Measurements from ENCODE around the gene ENTR1.
"Not testable (repeated sequence)": the region's sequence is repeated elsewhere in the genome, so short reads cannot be mapped to it uniquely, and the experiment has no call there.

ENTR1 gene

GRCh38 chr9:136438548-136439480 lies 28.4 kb upstream of the ENTR1 start:
- peak in 1 of 2 experiments; percentile 41 for DNase-seq

GRCh38 chr9:136437839-136438547 lies 27.6 kb upstream of the ENTR1 start:
- no peak for DNase-seq

- no peak for DNase-seq
Observed at GRCh38 chr9:136437430-136437829, 27.0 kb upstream of the ENTR1 start.

- DNase-seq, result no peak
Observed at GRCh38 chr9:136436055-136436634, 25.7 kb upstream of the ENTR1 start.

GRCh38 chr9:136434580-136435169 lies 24.3 kb upstream of the ENTR1 start:
- DNase-seq, result no peak

DNA sequence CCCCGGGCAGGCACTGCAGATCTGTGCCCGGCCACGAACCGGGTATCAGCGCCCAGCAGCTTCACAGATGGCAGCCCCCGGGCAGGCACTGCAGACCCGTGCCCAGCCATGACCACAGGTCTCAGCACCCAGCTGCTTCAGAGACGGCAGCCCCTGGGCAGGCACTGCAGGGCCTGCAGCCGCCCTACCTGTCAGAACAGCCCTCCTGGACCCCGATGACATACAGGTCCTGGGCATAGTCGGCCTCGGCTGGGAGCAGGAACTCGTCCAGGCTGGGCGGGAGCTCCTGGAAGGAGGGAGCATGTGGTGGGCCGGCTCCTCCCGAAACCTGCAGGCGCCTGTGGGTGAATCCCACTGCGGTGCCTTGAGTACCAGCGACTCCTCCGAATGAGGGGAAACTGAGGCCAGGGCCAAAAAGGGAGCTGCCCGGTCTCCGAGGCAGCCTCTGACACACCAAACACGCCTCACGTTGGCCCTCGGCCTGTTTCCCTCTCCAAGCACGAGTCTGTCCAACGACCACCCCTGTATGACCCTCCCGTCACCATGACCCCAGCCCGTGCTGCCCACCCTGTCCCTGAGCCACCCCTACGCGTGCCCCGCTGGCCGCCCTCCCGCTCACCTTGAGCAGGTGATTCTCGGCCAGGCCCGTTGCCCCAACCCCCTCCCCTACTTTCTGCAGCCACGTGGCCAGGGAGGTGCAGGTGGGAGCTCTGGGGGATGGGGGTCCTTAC lies 23.6 kb upstream of the ENTR1 start:
- no peak for DNase-seq

DNA sequence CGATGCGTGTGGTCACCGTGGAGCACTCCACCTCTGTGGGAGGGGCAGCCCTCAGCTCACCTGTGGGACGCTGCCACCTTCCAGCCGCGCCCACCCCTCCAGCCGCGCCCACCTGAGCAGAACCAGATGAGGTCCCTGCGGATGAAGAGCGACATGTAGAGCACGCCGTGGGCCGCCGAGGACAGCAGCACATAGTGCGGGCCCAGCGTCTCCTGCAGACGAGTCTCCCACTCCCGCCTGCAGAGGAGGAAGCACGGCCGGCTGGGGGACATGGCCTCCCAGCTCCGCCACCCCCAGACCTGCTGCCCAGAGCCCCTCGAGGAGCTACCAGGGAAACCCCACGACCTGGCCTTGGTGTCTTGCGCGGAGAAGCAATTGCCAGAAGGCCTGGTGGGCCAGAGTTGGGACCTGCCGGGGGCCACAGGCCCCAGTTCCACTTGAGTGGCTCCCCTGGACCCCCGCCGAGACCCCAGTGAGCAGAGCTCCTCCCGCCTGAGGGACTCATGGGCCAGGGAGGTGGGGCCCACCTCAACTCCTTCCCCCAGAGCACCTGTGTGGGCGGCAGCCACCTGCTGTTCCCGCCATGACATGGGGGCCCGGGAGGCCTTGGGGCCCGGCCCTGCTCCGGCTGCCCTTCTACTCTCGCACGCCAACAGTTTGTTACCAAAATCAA lies 22.8 kb upstream of the ENTR1 start:
- no peak for DNase-seq

DNA sequence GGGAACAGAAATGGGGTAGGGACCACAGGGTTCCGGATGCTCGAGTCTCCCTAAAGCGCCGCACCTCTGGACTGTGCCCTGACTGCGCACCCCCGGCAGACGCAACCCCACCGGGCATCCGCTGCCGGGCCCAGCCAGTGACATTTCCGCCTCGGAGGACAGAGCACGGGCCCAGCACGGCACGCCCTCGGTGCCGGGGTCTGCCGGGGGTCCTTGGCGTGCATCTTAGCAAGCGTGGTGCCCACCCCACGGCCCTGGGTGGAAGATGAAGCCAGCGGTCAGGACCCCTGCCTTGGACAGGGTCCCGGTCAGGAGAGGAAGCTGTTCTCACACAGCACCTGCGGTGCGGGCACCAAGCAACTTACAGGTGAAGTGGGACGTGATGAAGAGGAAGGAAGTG lies 22.2 kb upstream of the ENTR1 start:
- DNase-seq, result no peak

GRCh38 chr9:136431782-136432350 lies 21.5 kb upstream of the ENTR1 start:
- DNase-seq, result no peak

- no peak for DNase-seq
Observed at GRCh38 chr9:136430588-136431234, 20.3 kb upstream of the ENTR1 start.

DNA sequence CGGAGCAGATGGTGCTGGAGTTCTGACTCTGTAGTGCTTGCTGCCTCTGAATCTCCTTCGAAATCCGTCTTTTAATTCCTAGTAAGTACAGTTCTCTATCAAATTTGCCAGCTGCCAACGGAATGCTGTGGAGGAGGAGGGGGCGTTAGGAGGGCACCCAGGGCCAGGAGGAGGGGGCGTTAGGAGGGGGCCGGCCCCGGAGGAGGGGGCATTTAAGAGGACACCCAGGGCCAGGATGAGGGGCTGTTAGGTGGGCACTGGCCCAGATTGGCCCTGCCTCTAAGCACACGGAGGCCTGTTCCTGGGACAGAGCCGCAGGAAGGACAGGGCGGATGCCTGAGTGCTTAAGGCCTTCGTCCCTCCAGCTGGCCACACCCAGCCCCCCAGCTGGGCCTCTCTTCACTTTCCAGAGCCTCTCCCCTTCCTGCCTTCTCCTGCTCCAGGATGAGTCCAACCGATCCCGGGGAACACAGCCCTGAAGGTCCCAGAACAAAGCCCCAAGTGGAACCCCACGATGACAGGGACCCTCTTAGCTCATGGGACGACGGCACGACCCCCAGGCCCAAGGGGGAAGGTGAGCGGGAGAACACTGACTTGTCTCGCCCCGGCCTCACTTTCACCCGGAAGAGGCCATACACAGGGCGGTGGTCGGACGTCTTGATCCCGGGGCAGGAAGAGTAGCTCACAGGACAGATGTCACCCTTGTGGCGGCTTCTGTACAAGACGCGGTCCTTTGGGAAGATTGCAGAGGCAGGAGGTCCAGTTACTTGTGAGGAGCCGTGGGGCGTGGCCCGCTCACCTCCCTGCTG lies 19.5 kb upstream of the ENTR1 start:
- DNase-seq, result peak; percentile 86 to 91

GRCh38 chr9:136429075-136429628 lies 18.7 kb upstream of the ENTR1 start:
- no peak for DNase-seq

GRCh38 chr9:136426787-136427186 lies 16.4 kb upstream of the ENTR1 start:
- no peak for DNase-seq

GRCh38 chr9:136425367-136425766 lies 15.0 kb upstream of the ENTR1 start:
- not testable (repeated sequence) for DNase-seq

GRCh38 chr9:136424750-136425362 lies 14.4 kb upstream of the ENTR1 start:
- no peak for DNase-seq

GRCh38 chr9:136423432-136424146 lies 13.2 kb upstream of the ENTR1 start:
- DNase-seq, result no peak

DNA sequence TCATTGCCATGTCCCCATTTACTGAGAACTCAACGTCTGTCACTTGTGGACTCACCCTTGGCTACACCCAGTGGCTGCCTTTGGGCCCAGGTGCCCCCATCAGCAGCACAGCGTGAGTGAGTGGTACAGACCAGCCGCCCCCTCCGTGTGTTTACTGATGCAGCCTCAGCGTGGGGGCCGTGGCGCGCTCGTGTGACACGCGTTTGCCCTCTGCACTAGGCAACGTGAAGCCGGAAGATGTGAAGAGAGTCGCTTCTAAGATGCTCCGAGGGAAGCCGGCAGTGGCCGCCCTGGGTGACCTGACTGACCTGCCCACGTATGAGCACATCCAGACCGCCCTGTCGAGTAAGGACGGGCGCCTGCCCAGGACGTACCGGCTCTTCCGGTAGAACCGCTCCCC lies 12.5 kb upstream of the ENTR1 start:
- DNase-seq, result no peak

DNA sequence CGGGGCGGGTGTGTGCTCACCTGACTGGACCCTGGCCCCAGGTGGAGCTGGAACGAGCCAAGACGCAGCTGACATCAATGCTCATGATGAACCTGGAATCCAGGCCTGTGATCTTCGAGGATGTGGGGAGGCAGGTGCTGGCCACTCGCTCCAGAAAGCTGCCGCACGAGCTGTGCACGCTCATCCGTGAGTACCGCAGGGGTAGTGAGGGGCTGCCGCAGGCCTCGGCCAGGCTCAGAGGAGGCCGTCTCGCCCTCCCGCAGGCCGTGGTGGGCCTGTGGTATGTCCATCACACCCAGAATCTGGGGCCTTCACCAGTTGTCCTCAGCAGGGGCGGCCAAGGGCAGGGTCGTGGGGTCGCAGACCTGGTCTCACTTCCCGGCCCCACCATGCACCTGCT lies 11.4 kb upstream of the ENTR1 start:
- DNase-seq, result no peak

GRCh38 chr9:136419092-136419420 lies 8.6 kb upstream of the ENTR1 start:
- DNase-seq, result no peak
